Caki2 (cell line): ENCODE results near the gene MCTP2. TPM values are rescaled to one million over a fixed set of nuclear protein-coding genes. Genes with fewer than 3 reads are reported as not detected.
A peak's percentile ranks its signal among the peaks of the same experiment; 100 is the strongest.

Experiments
- DNase-seq: peaks from one replicate; pipeline ENCODE4 v3.0.0-alpha.2; 2015; ENCODE audit warnings: low read depth
- in situ Hi-C: cut with HindIII; loops from 2 replicates; pipeline ENCODE4 v1.10.0; 2016; ENCODE audit warnings: low sequenced_read_pairs, low pct_unique_long_range_greater_than_20kb, mixed read lengths
- total RNA-seq: library from RNA; depleted of rRNA; stranded (reverse); fragments of >200 nt; shearing (Covaris generic); gene quantifications from 2 replicates; pipeline ENCODE4 v1.2.3, GENCODE V29; 2014; ENCODE audit warnings: low replicate concordance

MCTP2 gene
- total RNA-seq, 1 experiment from 2014 or later: 13.0 TPM

GRCh38 chr15:94282269-94283250 is 51.2 kb downstream of the MCTP2 start:
- in situ Hi-C loops: no loop called here
- no peak for DNase-seq

DNA sequence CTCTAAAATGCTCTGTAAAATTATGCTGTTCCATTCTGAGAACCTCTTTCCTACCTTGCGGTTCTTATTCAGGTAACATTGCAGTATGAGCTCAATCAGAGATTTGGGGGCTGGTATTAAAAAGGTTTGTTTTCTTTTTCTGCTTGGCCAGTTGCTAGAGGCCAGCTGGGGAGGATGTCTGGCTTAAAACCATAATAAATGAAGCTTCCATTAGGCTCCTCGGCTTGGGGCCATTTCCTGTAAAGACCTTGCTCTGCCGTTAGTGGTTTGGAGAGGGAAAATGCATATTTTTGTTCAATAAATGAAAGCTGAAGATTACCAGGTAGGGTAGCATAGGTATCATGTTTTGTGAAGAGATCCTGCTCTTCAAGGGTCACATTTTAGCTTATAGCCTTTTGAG is 55.2 kb downstream of the MCTP2 start:
- no peak for DNase-seq
- in situ Hi-C loops: no loop called here

GRCh38 chr15:94287794-94288246 is 56.5 kb downstream of the MCTP2 start:
- DNase-seq: no peak
- in situ Hi-C loops: no loop called here

- no peak for DNase-seq
- in situ Hi-C loops: no loop called here
These were observed 59.4 kb downstream of the MCTP2 start for GRCh38 chr15:94290730-94291129.

- in situ Hi-C loops: no loop called here
- peak; percentile 10 for DNase-seq
These were observed 62.3 kb downstream of the MCTP2 start for GRCh38 chr15:94293411-94294402.

DNA sequence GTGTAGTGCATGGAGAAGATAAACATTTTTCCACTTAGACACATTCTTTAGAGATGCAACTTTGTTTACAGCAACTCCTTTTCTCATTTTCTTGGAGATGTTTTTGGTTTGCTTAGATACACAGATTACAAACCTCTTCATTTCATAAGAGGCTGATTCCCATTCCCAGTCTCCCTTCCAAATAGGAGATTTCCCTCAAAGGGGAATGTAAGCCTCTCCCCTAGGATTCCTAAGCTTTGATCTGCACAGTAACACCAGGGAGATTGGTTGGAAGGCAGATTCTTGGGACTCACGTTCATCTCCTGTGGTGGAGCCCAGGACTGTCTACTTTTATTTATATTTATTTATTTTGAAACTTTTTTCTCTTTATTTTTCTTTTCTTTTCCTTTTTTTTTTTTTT is 63.2 kb downstream of the MCTP2 start:
- in situ Hi-C loops: no loop called here
- DNase-seq: no peak

DNA sequence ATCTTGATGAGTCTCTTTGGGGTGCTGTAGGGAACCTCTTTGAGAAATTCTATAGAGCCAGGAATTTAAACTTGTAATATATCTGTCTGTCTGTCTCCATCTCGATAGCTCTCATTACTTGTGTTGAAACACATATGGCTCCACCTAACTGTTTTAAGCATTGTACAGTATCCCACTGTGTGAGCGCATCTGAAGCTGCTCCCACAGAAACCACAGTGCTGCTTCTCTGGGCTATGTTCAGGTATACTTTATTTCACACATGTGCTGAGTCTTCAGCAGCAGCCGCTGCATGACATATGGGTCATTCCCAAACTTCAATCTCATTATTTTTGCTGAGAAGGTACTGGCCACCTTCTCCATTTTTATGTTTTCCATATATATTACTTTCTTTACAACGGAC is 63.9 kb downstream of the MCTP2 start:
- DNase-seq: no peak
- in situ Hi-C loops: no loop called here

DNA sequence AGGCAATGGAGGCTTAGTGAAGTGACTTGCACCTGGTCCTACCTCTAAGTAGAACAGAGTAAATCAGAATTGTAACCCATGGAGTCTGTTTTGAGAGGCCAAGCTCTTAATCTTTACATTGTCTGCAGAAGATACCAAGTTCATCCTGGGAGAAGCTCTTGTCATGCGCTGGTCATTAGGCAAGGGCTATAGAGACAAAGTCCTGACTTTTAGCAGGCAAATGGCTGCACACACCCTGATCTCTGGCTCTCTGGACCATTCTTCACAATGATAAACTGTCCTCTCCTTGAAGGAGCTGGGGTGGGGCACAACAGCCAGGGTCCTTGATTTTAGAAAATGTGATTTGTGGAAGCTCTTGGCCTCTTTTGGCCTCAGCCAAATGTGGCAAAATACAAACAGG is 65.4 kb downstream of the MCTP2 start:
- in situ Hi-C loops: no loop called here
- DNase-seq: no peak

GRCh38 chr15:94297558-94297957 is 66.2 kb downstream of the MCTP2 start:
- no peak for DNase-seq
- in situ Hi-C loops: no loop called here

GRCh38 chr15:94298364-94298763 is 67.0 kb downstream of the MCTP2 start:
- no peak for DNase-seq
- in situ Hi-C loops: no loop called here

- DNase-seq: no peak
- in situ Hi-C loops: no loop called here
These were observed 69.3 kb downstream of the MCTP2 start for GRCh38 chr15:94300612-94301011.

GRCh38 chr15:94305133-94305532 is 73.8 kb downstream of the MCTP2 start:
- DNase-seq: no peak
- in situ Hi-C loops: no loop called here

DNA sequence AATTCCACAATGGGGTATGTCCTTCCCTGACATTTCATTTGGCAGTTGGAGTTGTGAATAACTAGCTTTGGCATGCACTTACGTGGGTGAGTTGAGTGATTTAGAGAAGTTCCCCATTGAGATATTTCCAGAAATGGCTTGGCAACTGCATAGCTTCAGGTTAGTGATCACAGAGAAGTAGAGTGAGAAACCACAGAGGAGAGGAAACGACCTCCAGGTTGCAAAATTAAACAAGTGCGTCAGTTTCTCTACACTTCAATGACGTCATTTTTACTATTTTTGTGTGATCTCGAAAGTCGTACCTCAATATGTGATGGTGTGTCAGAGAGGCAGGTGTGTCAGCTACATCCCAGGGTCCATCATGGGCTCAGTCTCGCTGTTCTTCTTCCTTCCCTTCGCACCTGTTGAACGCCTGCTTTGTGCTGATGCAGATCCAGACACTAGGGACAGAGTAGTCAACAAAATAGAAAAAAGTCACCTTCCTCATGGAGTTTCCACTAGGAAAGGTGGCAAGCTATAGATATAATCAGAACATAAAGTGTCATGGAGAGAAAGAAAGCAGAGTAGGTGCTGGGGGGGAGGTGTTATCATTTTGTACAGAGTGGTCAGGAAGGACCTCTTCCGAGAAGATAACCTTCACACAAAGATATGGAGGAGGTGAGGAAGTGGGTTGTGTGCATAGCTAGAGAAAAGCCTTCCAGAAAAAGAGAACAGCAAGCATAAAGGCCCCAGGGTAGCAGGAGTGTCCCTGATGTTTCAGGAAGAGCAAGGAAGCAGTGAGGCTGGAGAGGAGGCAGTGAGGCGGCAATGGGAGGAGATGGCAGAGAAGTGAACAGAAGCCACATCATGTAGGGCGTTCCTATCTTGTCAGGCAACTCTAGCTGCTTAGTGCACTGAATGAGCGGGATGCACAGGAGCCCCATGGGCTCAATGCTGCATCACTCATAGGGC is 75.6 kb downstream of the MCTP2 start:
- no peak for DNase-seq
- in situ Hi-C loops: no loop called here

DNA sequence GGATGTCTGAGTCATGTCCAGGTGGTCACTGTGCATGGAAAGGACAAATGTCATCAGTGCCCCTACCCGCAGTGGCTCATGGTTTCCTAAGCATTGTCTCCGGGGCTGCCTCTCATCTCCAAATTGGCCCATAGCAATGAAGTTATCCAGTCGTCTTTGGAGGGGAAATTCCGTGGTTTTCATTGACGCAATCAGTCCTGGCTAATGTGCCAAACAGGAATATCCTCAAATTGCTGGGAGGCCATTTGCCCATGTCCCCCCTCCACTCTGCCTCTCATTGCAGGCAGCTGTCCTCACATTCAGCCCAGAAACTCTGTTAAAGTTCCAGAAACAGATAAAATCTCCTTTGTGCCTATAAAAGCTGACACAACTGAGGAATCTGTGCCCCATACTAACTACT is 81.6 kb downstream of the MCTP2 start:
- in situ Hi-C loops: no loop called here
- no peak for DNase-seq

DNA sequence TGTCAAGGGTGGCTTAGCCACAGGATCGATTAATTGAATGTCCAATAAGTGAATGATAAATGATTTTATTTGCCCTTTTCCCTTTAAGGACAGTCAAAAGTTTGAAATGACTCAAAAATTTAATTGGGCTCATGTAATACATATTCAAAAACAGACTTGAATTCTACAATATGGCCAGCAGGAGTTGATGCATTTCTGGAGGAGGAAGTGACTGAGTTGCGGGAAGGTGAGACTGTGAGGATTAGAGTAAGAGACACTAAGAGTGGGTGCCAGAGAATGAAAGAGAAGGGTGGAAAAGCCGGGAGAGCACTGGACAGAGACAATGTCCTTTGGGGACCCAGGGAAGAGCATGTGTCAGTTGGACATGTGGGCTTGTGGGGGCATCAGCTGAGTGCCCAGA is 83.3 kb downstream of the MCTP2 start:
- DNase-seq: no peak
- in situ Hi-C loops: no loop called here

GRCh38 chr15:94317211-94317610 is 85.8 kb downstream of the MCTP2 start:
- in situ Hi-C loops: no loop called here
- DNase-seq: no peak

DNA sequence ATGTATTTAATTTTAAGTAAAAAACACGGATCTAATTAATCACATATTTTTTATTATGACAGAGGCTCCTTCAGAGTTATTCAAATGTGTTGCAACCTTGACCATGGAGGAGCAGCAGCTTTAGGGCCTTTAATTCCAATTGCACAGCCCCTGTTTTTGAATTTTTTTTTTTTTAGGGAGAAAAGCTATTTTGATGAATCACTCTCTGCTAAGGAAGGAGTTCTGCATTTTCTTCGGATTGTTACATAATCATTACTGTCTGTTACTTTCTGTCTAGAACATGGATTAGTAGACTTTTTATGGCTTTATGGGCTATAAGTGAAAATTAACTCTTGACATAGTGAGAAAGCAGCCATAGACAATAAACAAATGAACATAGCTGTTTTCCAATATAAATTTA is 90.8 kb downstream of the MCTP2 start:
- in situ Hi-C loops: no loop called here
- DNase-seq: no peak

- in situ Hi-C loops: no loop called here
These were observed 91.7 kb downstream of the MCTP2 start for GRCh38 chr15:94323076-94323475.

More at GRCh38 chr15:94323076-94323475, 91.7 kb downstream of the MCTP2 start:
- no peak for DNase-seq
